Cardiac atrium fibroblast (primary cell): ENCODE measurements around the gene UBAC1. TPM values are rescaled to one million over a fixed set of nuclear protein-coding genes. Genes with fewer than 3 reads are reported as not detected.

ENCODE experiments used
- total RNA-seq: library from RNA; depleted of rRNA; stranded (reverse); fragments of >200 nt; gene quantifications from 2 replicates; pipeline ENCODE4 v1.2.3, GENCODE V29; 2015

Gene UBAC1
- 22.5 and 32.9 TPM in 2 replicates for total RNA-seq

GRCh38 chr9:135961277-135961715 lies at the start of gene UBAC1:
Gene UBAC1, minus strand, starts transcription at chr9:135961373. Its CDS starts 211 bp downstream, at chr9:135961162.

GRCh38 chr9:135907431-135908092 lies 53.6 kb downstream of the UBAC1 start, which contains the start of gene CAMSAP1:
Gene CAMSAP1, minus strand, starts transcription at chr9:135907546. Its CDS starts 387 bp downstream, at chr9:135907159.

Other genes starting within 250 kb of the UBAC1 start
- gene CAMSAP1, start 53.8 kb downstream of the UBAC1 start, total RNA-seq: 10.9 and 24.7 TPM in 2 replicates
- gene NACC2, start 133.9 kb upstream of the UBAC1 start, total RNA-seq: 34.7 and 35.7 TPM in 2 replicates
- gene TMEM250, start 157.5 kb upstream of the UBAC1 start, total RNA-seq: 38.5 and 46.7 TPM in 2 replicates
- gene LHX3, start 243.8 kb upstream of the UBAC1 start, total RNA-seq: not detected in 2 replicates